ENCODE results near the gene NUBP2. TPM values are rescaled to one million over a fixed set of nuclear protein-coding genes. Genes with fewer than 3 reads are reported as not detected.

NUBP2 gene
- total and polyA plus RNA-seq, 10 of the 15 experiments (the other 5 are each of a cell fraction or from before 2014, with no cell fraction given) = 1.9 to 129 (median 51.7) TPM

- no peak overlapping the region for H2AFZ ChIP-seq (ENCODE audit: control insufficient read depth, low read depth, low read length)
- ChIA-PET RAD21 (ENCODE audit: unreplicated experiment) (no interaction called here), SMC1A (ENCODE audit: uncharacterized antibody, unreplicated experiment) (no interaction called here), CTCF (no interaction called here), POLR2A (no interaction called here)
- TF ChIP-seq PAX8 (IDR thresholded peaks at IDR 0.05) = no peak
- TF ChIP-seq PBX3 (IDR thresholded peaks at IDR 0.05; ENCODE audit: insufficient replicate concordance, low read depth, low read length) = no peak
- TF ChIP-seq JUNB (IDR thresholded peaks at IDR 0.05) = no peak
- TF ChIP-seq RAD51 (IDR thresholded peaks at IDR 0.05) = no peak
- no peak for TF ChIP-seq IRF4 (IDR thresholded peaks at IDR 0.05; ENCODE audit: low read depth, low read length)
- TF ChIP-seq SIX5 (IDR thresholded peaks at IDR 0.05; ENCODE audit: low read depth, low read length, severe bottlenecking) = no peak
- no peak for TF ChIP-seq YBX1 (IDR thresholded peaks at IDR 0.05)
- no peak for TF ChIP-seq BCL3 (IDR thresholded peaks at IDR 0.05; ENCODE audit: borderline replicate concordance, insufficient read depth, low read depth, low read length, poor library complexity, severe bottlenecking)
- no peak for TF ChIP-seq RB1 (IDR thresholded peaks at IDR 0.05; ENCODE audit: borderline replicate concordance)
- no peak for TF ChIP-seq NFYB (IDR thresholded peaks at IDR 0.05; ENCODE audit: insufficient read depth, low read depth, low read length)
- TF ChIP-seq SRF (IDR thresholded peaks at IDR 0.05; ENCODE audit: low read depth in 2 of 2, low read length in 2 of 2) = no peak
- no peak for TF ChIP-seq CBX5 (IDR thresholded peaks at IDR 0.05; ENCODE audit: low read depth)
- H3K4me1 ChIP-seq (ENCODE audit: control insufficient read depth, insufficient read depth, low read length) = no peaks in the 10 kb centered on the region
- no peak overlapping the region for H3K4me2 ChIP-seq (ENCODE audit: control insufficient read depth, insufficient read depth)
- 97% methylated on average over 16 of the region's 16 CpGs for WGBS (ENCODE audit: insufficient coverage, insufficient replicate concordance, low lambda C conversion rate, missing lambda C conversion rate)
- no peaks in the 10 kb centered on the region for H3K27me3 ChIP-seq (replicated peaks in 1 of 2; ENCODE audit: control insufficient read depth in 2 of 2, insufficient read depth in 2 of 2, low read length in 1 of 2)
- intact Hi-C loops (cut with micrococcal nuclease; ENCODE audit: unreplicated experiment) = no loop called here
- no TSS peak for BruUV-seq (replicated peaks)
- DNase-seq (ENCODE audit: low read depth, low spot score) (no peak), FAIRE-seq (no peak), ATAC-seq (no peak)
- H3K9me3 ChIP-seq (replicated peaks; ENCODE audit: control insufficient read depth, insufficient read depth, low read length) = no peaks in the 10 kb centered on the region
- no peak overlapping the region for H3K27ac ChIP-seq (ENCODE audit: control insufficient read depth, insufficient read depth)
- no peaks in the 10 kb centered on the region for H4K20me1 ChIP-seq (ENCODE audit: control insufficient read depth, insufficient read depth)
- H3K79me2 ChIP-seq (ENCODE audit: control insufficient read depth, insufficient read depth, low read length) = no peaks in the 10 kb centered on the region
- H3K36me3 ChIP-seq (ENCODE audit: control insufficient read depth in 2 of 2, insufficient read depth in 2 of 2, low read length in 1 of 2) = peaks cover 7 to 9% of the 10 kb centered on the region in 2 experiments
- H3K4me3 ChIP-seq = no peak overlapping the region
- in situ Hi-C loops (cut with MboI) = no loop called here
- no peak overlapping the region for H3K9ac ChIP-seq (ENCODE audit: control insufficient read depth, insufficient read depth, low read length)
Measured at GRCh38 chr16:1751946-1752345, 30.8 kb upstream of the NUBP2 start.
